ENCODE data around the gene CHI3L2.
"Not testable (repeated sequence)": the region's sequence is repeated elsewhere in the genome, so short reads cannot be mapped to it uniquely, and the experiment has no call there.

Gene CHI3L2

DNA sequence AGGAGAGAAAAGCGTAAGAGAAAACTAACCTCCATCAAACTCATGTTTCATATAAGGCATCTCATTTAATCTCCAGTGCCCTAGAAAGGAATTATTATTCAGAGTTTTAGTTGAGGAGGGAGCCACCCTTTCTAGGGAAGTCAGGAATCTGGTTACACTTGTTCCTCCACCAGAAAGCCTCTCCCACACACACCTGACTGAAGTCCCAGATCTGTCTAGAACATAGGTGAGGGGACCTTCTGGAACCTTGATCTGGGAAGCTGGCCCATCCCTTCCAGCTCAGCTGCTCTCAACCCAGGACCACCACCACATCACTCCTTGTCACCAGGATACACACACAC, 25.2 kb upstream of the CHI3L2 start:
- DNase-seq (ENCODE audit: low read depth) = no peak

DNA sequence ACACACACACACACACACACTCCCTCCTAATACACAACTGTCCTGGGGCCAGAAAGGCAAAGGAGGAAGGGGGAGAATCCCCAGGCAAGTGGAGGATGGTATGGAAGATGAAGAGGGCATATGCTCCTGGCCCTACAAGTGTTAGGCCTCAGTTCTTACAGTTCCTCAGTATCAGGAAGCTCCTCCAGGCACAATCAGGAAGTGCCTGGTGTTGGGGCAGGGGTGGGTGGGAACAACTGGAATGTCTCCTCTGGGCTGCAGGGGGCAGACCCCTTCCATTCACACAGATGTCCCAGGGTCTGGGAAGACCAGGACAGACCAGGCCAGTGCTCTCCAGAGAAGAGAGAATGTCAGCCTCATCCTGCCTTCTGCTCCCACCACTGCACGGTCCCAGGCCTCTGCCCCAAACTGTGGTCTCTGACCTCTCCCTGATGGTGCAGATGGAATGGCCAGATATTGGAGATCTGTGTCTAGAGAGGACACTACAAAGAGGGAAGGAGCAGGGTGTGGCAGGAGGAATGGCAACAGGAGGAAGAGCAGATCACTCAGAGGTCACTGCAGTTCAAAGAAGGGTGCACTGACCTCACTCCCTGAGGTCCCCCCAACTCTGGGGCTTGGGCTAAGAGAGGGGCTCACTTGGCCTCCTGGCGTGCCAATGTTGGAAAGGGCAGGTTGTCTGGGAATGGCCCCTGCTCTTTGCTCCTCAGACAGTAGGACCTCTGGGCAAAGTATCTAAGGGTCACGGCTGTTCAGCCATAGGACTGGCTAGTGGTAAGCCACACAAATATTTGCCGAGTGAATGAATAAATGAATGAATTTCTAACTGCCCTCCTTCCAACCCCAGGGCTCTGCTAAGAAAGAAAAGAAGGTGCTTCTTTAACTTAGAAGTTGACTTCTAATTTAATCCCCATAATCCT, 24.5 kb upstream of the CHI3L2 start:
- DNase-seq (ENCODE audit: low read depth) = no peak

DNA sequence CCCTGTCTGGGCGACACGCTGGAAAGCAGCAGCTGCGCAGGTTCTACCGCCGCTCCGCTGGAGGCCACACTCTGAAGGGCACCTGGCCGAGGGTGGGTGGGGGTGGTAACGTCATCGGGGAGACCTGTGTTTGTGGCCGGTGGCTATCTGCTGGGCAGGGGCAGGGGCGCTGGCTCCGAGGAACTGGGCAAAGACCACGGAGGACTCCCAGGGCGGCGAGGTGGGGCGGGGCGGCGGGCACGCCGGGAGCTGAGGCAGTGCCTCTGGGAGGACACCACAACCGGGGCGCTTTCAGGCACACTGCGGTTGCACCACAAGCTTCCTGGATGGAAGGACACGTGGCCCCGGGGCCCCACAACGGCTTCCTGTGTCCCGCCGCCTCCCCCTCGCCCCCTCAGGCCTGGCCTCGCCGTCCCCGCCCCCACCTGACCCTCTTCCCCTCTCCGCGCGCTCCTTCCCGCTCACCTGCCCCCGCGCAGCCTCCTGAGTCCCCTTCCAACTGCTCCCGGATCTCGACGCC, 23.8 kb upstream of the CHI3L2 start:
- peak; percentile 69 for DNase-seq (ENCODE audit: low read depth)

GRCh38 chr1:111204201-111204982, 23.1 kb upstream of the CHI3L2 start:
- peak; percentile 43 for DNase-seq (ENCODE audit: low read depth)

DNA sequence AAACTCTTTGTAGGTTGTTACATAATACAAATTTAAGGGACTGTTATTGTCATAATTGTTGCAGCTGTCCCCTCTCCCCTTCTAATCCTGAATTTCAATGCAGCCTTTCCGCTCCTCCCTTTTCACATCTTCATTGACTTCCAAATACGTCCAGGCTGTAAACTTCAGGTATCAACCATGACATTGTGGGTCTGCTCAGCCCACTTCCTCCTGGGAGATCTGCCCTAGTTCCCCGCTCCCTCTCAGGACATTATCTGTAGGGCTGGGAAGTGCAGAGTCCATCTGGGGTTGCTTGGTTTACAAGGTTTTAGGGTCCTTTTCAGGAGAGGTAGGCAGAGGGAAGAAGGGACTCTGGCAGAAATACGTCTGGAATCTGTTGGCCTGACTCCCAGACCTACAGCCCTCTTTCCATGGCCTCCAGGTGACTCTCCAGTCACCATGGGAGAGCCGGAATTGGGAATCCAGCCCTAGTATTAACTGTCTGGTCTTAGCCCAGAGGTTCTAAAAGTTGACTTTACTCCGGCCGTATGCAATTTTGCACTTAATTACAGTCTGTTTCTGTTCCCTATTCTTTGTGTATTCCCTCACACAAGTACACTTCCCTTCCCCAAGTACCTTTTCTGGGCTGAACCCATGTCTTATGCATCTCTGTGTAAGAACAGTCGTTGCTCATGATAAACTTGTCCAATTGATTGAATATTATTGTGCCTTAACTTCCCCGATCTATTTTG, 22.4 kb upstream of the CHI3L2 start:
- no peak for DNase-seq (ENCODE audit: low read depth)

DNA sequence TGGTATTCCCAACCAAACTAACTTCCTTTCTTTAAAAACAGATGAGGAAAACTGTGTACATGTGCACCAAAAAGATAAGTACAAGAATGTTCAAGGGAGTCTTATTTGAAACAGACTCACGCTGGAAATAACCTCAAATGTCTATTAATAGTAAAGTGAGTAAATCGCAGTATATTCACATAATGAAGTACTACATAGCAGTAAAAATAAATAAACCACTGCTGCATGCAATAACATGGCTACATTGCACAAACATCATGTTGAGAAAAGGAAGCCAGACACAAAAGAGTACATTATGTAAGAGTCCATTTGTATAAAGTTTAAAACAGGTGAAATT, 21.8 kb upstream of the CHI3L2 start:
- no peak for DNase-seq (ENCODE audit: low read depth)

DNA sequence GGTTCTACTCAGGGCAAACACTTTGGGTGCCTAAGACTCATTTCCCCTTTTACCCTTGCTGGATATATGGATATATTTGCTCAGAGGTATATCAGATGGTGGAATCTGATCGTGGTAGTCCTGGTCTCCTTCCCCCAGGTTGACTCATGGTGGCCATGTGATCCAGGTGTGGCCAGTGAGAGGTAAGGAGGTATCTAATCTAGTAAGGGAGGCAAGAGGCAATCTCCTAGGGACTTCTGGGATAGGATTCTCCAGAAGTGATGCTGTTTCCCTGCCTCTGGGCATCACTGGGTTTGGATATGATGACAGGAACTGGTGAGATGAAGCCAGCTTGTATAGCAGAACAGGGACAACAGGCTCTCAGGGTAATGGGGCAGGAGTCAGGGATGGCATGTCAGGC, 18.6 kb upstream of the CHI3L2 start:
- no peak for DNase-seq (ENCODE audit: low read depth)

- no peak for DNase-seq (ENCODE audit: low read depth)
Measured at GRCh38 chr1:111209622-111210021, 17.9 kb upstream of the CHI3L2 start.

GRCh38 chr1:111211921-111212320, 15.6 kb upstream of the CHI3L2 start:
- no peak for DNase-seq (ENCODE audit: low read depth)

DNA sequence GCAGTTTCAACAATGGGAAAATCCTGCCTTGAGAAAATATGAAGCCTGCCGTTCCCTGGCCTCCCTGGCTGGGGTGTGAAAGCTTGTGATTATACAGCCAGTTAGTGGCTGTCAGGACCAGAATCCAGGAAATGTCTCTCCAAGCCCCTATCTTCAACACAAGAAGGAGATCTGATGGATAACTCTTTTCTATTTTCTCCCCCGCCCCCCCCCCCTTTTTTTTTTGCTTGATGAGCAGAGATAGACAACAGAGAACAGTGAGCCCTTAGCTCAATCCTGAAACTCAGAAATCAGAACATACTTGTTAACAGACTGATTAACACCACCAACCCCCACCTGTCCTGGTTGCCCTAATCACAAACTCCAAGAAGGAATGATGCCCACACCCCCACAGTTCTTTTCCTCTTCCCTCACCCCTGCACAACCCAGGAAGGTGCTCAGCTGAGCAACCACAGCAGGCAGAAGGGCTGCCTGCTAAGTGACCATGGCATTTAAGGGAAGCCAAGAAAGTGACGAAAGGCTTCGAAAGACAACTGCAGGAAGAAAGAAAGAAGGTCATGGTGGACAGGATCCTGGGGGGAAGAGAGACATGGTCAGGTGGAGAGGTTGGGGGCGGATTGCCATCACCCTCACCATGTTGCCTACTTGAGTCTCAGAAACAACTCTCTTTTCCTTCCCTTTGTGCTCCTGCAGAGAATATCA, 14.7 kb upstream of the CHI3L2 start:
- no peak for DNase-seq (ENCODE audit: low read depth)

DNA sequence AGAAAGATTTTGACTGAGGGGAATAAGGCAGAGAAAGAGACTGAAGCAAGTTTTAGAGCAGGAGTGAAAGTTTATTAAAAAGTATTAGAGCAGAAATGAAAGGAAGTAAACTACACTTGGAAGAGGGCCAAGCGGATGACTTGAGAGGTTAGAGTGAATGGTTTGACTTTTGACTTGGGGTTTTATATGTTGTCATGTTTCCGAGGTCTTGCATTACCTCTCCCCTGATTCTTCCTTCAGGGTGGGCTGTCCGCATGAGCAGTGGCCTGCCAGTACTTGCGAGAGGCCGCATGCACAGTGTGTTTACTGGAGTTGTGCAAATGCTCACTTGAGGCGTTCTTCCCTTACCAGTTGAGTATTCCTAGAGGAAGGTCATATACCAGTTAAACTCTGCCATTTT, 14.1 kb upstream of the CHI3L2 start:
- no peak for DNase-seq (ENCODE audit: low read depth)

- no peak for DNase-seq (ENCODE audit: low read depth)
Measured at GRCh38 chr1:111214074-111214801, 13.3 kb upstream of the CHI3L2 start.

DNA sequence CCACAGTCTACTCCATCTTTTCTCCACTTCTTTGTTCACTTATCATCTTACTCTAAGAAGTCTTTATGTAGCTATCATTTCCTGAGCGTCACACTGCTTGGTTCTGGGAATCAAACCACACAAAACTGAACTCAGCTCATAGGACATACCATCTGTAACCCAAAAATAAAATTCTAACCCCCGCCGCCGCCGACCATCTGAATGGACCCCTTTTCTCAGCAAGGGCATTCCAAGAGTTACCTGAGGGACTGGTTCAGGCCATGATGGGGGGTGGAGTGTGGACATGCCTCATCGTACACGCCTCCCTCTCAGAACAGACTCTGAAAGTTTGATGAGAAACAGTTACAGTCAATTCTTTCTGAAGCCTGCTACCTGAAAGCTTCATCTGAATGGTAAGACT, 12.6 kb upstream of the CHI3L2 start:
- no peak for DNase-seq (ENCODE audit: low read depth)

GRCh38 chr1:111215285-111215684, 12.2 kb upstream of the CHI3L2 start:
- DNase-seq (ENCODE audit: low read depth) = not testable (repeated sequence)

GRCh38 chr1:111216751-111217150, 10.8 kb upstream of the CHI3L2 start:
- DNase-seq (ENCODE audit: low read depth) = no peak

DNA sequence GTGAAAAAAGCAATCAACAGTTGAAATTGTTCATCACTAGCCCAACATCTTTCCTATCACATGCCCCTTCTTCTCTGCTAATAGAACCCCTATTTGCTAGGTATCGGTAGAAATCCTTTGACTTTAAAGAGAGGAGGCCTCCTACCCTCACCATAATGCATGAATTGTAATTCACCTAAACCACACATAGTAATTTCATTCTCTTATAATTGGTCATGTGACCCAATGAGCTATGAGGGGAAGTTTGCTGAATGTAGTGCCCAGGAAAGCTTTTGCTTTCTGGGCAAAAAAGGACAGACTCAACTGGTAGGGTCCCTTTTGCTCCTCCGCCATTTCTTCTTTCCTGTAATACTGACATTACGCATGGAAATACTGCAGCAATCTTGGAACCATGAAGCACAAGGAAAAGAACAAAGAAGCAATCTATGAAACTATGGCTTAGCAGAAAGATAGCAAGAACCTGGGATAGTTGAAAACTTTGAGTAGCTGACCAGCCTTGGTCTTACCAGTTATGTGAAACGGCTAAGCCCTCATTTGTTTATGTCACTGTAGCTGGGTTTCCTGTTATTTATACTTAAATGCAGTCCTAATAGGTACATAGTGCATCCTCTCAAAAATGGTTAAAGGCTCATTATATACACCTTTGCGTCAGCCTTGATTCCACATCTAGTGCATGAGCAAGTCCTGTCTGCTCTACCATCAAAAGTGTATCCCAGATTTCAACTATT, 10.2 kb upstream of the CHI3L2 start:
- DNase-seq (ENCODE audit: low read depth) = no peak

- no peak for DNase-seq (ENCODE audit: low read depth)
Measured at GRCh38 chr1:111218701-111219556, 8.6 kb upstream of the CHI3L2 start.

DNA sequence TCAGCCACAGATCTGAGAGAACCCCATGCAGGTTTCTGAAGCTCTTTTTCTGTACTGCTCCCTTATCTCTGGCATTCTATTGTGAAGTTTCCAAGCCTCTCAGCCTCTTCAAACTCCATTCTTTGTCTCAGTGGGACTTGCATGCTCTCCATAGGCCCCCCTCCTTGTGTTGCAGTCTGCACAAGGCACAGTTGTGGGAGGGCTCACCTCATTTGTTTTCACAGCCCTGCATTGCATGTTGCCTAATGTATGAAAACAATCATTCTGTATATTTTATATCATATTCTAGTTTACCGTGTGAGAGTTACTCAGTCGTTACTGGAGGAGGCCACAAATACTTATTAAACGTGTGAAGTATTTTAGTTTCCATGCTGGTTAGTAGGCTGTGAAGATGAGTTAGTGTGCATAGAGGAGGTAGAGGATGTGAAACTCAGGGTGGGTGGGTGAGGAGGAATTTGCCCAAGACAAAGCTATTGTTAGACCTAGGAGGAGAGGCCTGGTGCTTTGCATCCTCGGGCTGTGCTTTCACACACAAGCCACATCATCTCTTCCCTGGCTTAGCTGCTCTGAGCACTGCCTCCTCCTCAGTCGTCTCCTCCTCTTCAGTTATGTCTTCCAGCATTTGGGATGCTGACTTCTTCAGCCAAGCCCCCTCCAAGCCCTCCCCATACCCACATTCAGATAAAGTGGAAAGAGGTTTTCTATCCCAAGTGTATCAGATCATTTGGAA, 7.8 kb upstream of the CHI3L2 start:
- DNase-seq (ENCODE audit: low read depth) = no peak
